A549 (cell line): ENCODE results near the gene MPL.

Experiments used
- CBX2 ChIP-seq: fragments of 200-600 bp; sonication (generic); IDR thresholded peaks from 2 replicates; pipeline ENCODE4 v1.6.1; 2016; ENCODE audit warnings: low read depth, mild to moderate bottlenecking, borderline replicate concordance
- JUN ChIP-seq, 2 experiments: fragments of >200 bp; sonication (Bioruptor Twin); formaldehyde crosslinking; IDR thresholded peaks; 2 replicates in 1 of 2; 3 replicates in 1 of 2; pipeline ENCODE4 v1.6.1; 2016 to 2017
- KDM5A ChIP-seq: fragments of 200-600 bp; sonication (generic); IDR thresholded peaks from 2 replicates; pipeline ENCODE4 v1.6.1; 2016; ENCODE audit warnings: antibody characterized with exemption, mild to moderate bottlenecking
- POLR2A ChIP-seq: IDR thresholded peaks from 2 replicates; pipeline ENCODE4 v1.6.1; 2012; ENCODE audit warnings: mild to moderate bottlenecking, low read length
- POLR2AphosphoS2 ChIP-seq: conservative IDR thresholded peaks from 2 replicates; pipeline ENCODE4 v1.6.1; 2012; ENCODE audit warnings: low read length, improper control_type of control experiment, inconsistent platforms
- ZFP36 ChIP-seq: fragments of 450-650 bp; IDR thresholded peaks from 2 replicates; pipeline ENCODE4 v1.6.1; 2014; ENCODE audit warnings: borderline replicate concordance; ENCODE audit not compliant: partially characterized antibody
- ZNF302 ChIP-seq: fragments of 250-450 bp; sonication (Bioruptor Pico); IDR thresholded peaks from 2 replicates; pipeline ENCODE4 v1.9.0; 2021; ENCODE audit warnings: inconsistent platforms, mild to moderate bottlenecking, moderate library complexity
- TF ChIP-seq, protein P1 (sequence below): fragments of >200 bp; sonication (Bioruptor Twin); formaldehyde crosslinking; IDR thresholded peaks from 3 replicates; pipeline ENCODE4 v1.5.1; 2016
- TF ChIP-seq, protein P2 (sequence below): IDR thresholded peaks from 2 replicates; pipeline ENCODE4 v1.6.1; 2012

DNA sequence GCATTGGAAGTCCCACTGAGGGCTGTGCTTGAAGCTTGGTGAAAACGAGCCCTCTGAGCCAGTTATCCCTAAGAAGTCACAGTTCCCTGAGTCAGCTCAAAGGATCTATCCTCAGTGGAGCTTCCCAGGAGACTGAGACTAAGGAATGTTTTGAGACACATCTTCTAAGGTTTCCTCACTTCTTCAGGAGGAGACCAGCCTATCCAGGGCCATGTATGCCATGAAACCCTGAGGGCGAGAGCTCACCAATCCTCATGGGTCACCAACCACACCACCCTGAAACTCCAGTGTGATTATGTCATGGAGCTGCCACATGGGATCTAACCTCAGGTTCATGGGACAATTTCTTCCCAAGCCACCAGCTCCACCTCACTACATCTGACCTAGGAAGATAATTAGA lies 44.4 kb upstream of the MPL start:
- TF ChIP-seq, protein P1, sequence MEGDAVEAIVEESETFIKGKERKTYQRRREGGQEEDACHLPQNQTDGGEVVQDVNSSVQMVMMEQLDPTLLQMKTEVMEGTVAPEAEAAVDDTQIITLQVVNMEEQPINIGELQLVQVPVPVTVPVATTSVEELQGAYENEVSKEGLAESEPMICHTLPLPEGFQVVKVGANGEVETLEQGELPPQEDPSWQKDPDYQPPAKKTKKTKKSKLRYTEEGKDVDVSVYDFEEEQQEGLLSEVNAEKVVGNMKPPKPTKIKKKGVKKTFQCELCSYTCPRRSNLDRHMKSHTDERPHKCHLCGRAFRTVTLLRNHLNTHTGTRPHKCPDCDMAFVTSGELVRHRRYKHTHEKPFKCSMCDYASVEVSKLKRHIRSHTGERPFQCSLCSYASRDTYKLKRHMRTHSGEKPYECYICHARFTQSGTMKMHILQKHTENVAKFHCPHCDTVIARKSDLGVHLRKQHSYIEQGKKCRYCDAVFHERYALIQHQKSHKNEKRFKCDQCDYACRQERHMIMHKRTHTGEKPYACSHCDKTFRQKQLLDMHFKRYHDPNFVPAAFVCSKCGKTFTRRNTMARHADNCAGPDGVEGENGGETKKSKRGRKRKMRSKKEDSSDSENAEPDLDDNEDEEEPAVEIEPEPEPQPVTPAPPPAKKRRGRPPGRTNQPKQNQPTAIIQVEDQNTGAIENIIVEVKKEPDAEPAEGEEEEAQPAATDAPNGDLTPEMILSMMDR = no peak
- TF ChIP-seq POLR2A (no peak), JUN (IDR thresholded peaks at IDR 0.05) (no peak), ZFP36 (no peak), POLR2AphosphoS2 (no peak), KDM5A (no peak), ZNF302 (CRISPR knock-in tag) (no peak), CBX2 (no peak)
- TF ChIP-seq, protein P2, sequence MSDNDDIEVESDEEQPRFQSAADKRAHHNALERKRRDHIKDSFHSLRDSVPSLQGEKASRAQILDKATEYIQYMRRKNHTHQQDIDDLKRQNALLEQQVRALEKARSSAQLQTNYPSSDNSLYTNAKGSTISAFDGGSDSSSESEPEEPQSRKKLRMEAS = no peak
